MM.1S (cell line): ENCODE measurements around the gene MYLK3.
"Not testable (repeated sequence)": the region's sequence is repeated elsewhere in the genome, so short reads cannot be mapped to it uniquely, and the experiment has no call there.

Experiments
- DNase-seq: peaks from one replicate; pipeline ENCODE4 v3.0.0-alpha.2; 2015
- H2AFZ ChIP-seq: fragments of 300-600 bp; sonication (generic); 2 replicates; pipeline ENCODE4 v1.6.0; 2016; ENCODE audit warnings: antibody characterized with exemption, low read length
- H3F3A ChIP-seq: fragments of 300-600 bp; sonication (generic); 2 replicates; pipeline ENCODE4 v1.6.1; 2016; ENCODE audit warnings: mild to moderate bottlenecking, antibody characterized with exemption, low read length, moderate library complexity, mixed read lengths; ENCODE audit not compliant: insufficient read depth
- H3K27ac ChIP-seq: fragments of 300-600 bp; sonication (generic); 2 replicates; pipeline ENCODE4 v1.5.1; 2016; ENCODE audit warnings: mild to moderate bottlenecking, low read length
- H3K27me3 ChIP-seq: fragments of 300-600 bp; sonication (generic); replicated peaks from 2 replicates; pipeline ENCODE4 v1.6.0; 2016; ENCODE audit warnings: low read length; ENCODE audit not compliant: insufficient read depth
- H3K36me3 ChIP-seq: fragments of 300-600 bp; sonication (generic); replicated peaks from 2 replicates; pipeline ENCODE4 v1.6.1; 2016; ENCODE audit warnings: mild to moderate bottlenecking, low read length, mixed read lengths; ENCODE audit not compliant: insufficient read depth
- H3K4me1 ChIP-seq: fragments of 300-600 bp; sonication (generic); 2 replicates; pipeline ENCODE4 v1.6.1; 2016; ENCODE audit warnings: low read length, mixed read lengths
- H3K4me2 ChIP-seq: fragments of 300-600 bp; sonication (generic); 2 replicates; pipeline ENCODE4 v1.6.0; 2016; ENCODE audit warnings: low read depth, low read length
- H3K4me3 ChIP-seq: fragments of 300-600 bp; sonication (generic); 2 replicates; pipeline ENCODE4 v1.5.1; 2016; ENCODE audit warnings: low read length, mixed read lengths
- H3K79me2 ChIP-seq: fragments of 300-600 bp; sonication (generic); 2 replicates; pipeline ENCODE4 v1.6.1; 2016; ENCODE audit warnings: mixed run types, low read length, mixed read lengths
- H3K9ac ChIP-seq: fragments of 300-600 bp; sonication (generic); 2 replicates; pipeline ENCODE4 v1.6.1; 2016; ENCODE audit warnings: low read length, mixed read lengths
- H3K9me2 ChIP-seq: fragments of 300-600 bp; sonication (generic); replicated peaks from 2 replicates; pipeline ENCODE4 v1.6.1; 2016; ENCODE audit warnings: mild to moderate bottlenecking, low read length, mixed read lengths; ENCODE audit not compliant: insufficient read depth
- H3K9me3 ChIP-seq: fragments of 300-600 bp; sonication (generic); replicated peaks from 2 replicates; pipeline ENCODE4 v1.6.1; 2016; ENCODE audit warnings: mild to moderate bottlenecking, low read length, mixed read lengths; ENCODE audit not compliant: insufficient read depth
- H4K20me1 ChIP-seq: fragments of 300-600 bp; sonication (generic); 2 replicates; pipeline ENCODE4 v1.6.1; 2016; ENCODE audit warnings: mild to moderate bottlenecking, low read length, moderate library complexity, mixed read lengths; ENCODE audit not compliant: insufficient read depth
- EZH2 ChIP-seq: fragments of 300-600 bp; sonication (generic); optimal IDR thresholded peaks from 2 replicates; pipeline ENCODE3; 2017; ENCODE audit warnings: low read depth, mild to moderate bottlenecking, antibody characterized with exemption, low read length, mixed read lengths
- EZH2phosphoT487 ChIP-seq: fragments of 300-600 bp; sonication (generic); IDR thresholded peaks from 2 replicates; pipeline ENCODE4 v1.6.1; 2018; ENCODE audit warnings: antibody characterized with exemption, low read length
- TF ChIP-seq, protein P1 (sequence below): fragments of 300-600 bp; sonication (generic); IDR thresholded peaks from 2 replicates; pipeline ENCODE4 v1.5.1; 2016; ENCODE audit warnings: antibody characterized with exemption, low read length, mixed read lengths

Gene MYLK3

DNA sequence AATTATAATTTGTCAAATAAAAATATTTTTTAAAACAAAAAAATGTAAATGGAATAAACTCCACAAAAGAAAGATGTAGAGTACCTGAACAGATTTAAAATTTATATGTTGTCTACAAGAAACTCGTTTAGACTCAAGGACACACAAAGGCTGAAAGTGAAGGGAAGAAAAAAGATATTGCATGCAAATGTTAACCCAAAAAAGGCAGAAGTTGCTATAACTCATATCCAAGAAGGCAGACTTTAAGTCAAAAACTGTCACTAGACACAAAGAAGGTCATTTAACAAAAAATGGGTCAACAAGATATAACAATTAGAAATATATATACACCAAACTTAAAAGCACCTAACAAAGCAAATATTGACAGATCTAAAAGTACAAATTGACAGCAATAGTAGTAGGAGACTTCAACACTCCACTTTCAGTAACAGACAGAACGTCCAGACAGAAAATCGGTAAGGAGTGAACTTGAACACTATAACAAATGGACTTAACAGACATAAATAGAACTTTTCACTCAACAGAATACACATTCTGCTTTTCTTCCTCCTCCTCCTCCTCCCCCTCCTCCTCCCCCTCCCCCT is 40.8 kb upstream of the MYLK3 start:
- DNase-seq = no peak
- no peak overlapping the region; the same call in 1 of the 2 replicates for H3K4me3 ChIP-seq
- peaks cover 18% of the 10 kb centered on the region for H3K4me1 ChIP-seq
- no peaks in the 10 kb centered on the region for H3K9me3 ChIP-seq
- H3K9me2 ChIP-seq = no peaks in the 10 kb centered on the region
- no peak overlapping the region for H3K9ac ChIP-seq
- H3K27ac ChIP-seq = no peak overlapping the region; the same call in 1 of the 2 replicates
- H3K4me2 ChIP-seq = peak overlapping the region; percentile 41
- peaks cover 12% of the 10 kb centered on the region for H3F3A ChIP-seq
- TF ChIP-seq, protein P1, sequence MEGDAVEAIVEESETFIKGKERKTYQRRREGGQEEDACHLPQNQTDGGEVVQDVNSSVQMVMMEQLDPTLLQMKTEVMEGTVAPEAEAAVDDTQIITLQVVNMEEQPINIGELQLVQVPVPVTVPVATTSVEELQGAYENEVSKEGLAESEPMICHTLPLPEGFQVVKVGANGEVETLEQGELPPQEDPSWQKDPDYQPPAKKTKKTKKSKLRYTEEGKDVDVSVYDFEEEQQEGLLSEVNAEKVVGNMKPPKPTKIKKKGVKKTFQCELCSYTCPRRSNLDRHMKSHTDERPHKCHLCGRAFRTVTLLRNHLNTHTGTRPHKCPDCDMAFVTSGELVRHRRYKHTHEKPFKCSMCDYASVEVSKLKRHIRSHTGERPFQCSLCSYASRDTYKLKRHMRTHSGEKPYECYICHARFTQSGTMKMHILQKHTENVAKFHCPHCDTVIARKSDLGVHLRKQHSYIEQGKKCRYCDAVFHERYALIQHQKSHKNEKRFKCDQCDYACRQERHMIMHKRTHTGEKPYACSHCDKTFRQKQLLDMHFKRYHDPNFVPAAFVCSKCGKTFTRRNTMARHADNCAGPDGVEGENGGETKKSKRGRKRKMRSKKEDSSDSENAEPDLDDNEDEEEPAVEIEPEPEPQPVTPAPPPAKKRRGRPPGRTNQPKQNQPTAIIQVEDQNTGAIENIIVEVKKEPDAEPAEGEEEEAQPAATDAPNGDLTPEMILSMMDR = no peak
- TF ChIP-seq EZH2phosphoT487 (no peak), EZH2 (no peak)
- no peaks in the 10 kb centered on the region for H3K79me2 ChIP-seq
- H3K27me3 ChIP-seq = no peaks in the 10 kb centered on the region
- H3K36me3 ChIP-seq = no peaks in the 10 kb centered on the region
- H2AFZ ChIP-seq = peak overlapping the region; percentile 79; the same call in 1 of the 2 replicates
- H4K20me1 ChIP-seq = no peaks in the 10 kb centered on the region

DNA sequence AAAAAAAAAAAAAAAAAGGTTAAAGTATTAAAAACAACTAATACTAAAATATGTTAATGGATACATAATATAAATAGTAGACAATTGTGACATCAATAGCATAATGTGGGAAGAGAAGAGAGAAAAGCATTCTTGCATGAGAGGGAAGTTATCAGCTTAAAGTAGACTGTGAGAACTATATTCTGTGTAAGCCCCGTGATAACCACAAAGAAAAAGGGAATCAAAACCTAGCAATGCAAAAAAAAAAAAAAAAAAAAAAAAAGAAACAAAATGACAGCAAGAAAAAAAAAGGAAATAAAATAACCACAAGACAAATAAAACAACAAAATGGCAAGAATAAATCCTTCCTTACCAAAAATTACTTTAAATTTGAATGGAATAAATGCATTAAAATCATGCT is 39.8 kb upstream of the MYLK3 start:
- no peak for DNase-seq
- Histone ChIP-seq H3K9ac (no peak overlapping the region), H3K27ac (no peak overlapping the region), H3K4me2 (0 out of 2 replicates have a peak overlapping the region, but pooled peaks have one; percentile 0), H3K36me3 (no peaks in the 10 kb centered on the region), H3K9me3 (no peaks in the 10 kb centered on the region), H3K79me2 (no peaks in the 10 kb centered on the region), H4K20me1 (no peaks in the 10 kb centered on the region), H3K9me2 (no peaks in the 10 kb centered on the region), H3K4me1 (peaks cover 18% of the 10 kb centered on the region), H3F3A (peaks cover 12% of the 10 kb centered on the region), H3K4me3 (no peak overlapping the region), H3K27me3 (no peaks in the 10 kb centered on the region), H2AFZ (0 out of 2 replicates have a peak overlapping the region, but pooled peaks have one; percentile 4)
- TF ChIP-seq, protein P1 = no peak
- no peak for TF ChIP-seq EZH2phosphoT487
- TF ChIP-seq EZH2 = no peak

DNA sequence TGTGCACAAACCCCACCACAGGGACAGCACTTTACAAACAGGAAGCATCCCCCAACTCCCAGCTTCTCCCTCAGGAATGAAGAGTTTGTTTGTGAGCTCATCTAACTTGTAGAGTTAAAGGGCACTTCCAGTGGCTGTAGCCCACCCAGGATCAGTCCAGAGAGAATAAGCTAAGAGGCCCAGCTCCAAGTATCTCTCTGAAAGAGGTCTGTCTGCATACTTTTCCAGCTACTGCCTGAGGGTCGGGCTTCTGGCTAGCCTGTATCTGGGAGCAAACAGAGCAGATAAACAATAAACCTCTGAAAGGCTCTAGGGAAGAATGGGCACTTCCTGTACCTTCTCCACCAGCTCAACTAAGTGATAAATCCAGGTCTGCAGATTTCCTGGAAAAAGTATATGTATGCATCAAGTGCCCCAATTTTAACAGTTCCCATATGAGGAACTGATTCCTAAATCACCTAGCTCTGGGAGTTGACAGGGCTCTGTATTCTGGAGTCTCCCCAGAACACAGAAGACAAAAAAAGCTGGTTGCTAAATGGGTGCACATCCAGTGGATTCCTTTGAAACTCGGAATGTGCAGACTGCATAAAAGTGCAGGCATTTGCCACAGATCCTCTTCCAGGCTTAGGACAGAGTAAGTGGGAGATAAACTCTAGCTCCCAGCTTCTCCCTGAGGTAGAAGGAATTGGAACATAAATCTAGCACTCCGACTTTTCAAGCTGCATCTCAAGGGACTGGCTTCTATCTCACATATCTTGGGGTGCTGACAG is 37.1 kb upstream of the MYLK3 start:
- H3K4me1 ChIP-seq = peaks cover 8% of the 10 kb centered on the region
- H3K9me3 ChIP-seq = no peaks in the 10 kb centered on the region
- H3K79me2 ChIP-seq = no peaks in the 10 kb centered on the region
- H3F3A ChIP-seq = peaks cover 8% of the 10 kb centered on the region
- H3K27ac ChIP-seq = no peak overlapping the region
- H3K36me3 ChIP-seq = no peaks in the 10 kb centered on the region
- no peaks in the 10 kb centered on the region for H3K9me2 ChIP-seq
- H3K27me3 ChIP-seq = no peaks in the 10 kb centered on the region
- H3K4me3 ChIP-seq = no peak overlapping the region
- TF ChIP-seq EZH2phosphoT487 (no peak), EZH2 (no peak)
- TF ChIP-seq, protein P1 = no peak
- no peak overlapping the region for H3K9ac ChIP-seq
- no peak for DNase-seq
- H2AFZ ChIP-seq = no peak overlapping the region
- H4K20me1 ChIP-seq = no peaks in the 10 kb centered on the region
- no peak overlapping the region for H3K4me2 ChIP-seq

DNA sequence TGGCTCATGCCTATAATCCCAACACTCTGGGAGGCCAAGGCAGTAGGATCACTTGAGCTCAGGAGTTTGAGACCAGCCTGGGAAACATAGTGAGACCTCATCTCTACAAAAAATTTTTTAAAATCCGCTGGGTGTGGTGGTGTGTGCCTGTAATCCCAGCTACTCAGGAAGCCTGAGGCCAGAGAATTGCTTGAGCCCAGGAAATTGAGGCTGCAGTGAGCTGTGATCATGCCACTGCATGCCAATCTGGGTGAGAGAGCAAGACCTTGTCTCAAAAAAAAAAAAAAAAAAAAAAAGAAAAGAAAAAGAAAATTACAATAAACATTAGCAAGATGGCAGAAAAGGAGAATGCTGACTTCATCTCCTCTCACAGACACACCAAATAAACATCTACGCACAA is 36.4 kb upstream of the MYLK3 start:
- not testable (repeated sequence) for H2AFZ ChIP-seq, H3K4me1 ChIP-seq, H3K79me2 ChIP-seq, H3K27me3 ChIP-seq, H3F3A ChIP-seq, H3K9me3 ChIP-seq, H4K20me1 ChIP-seq, H3K9ac ChIP-seq, H3K36me3 ChIP-seq, H3K27ac ChIP-seq, H3K4me2 ChIP-seq, DNase-seq, H3K4me3 ChIP-seq, H3K9me2 ChIP-seq
